Adipocyte (in vitro differentiated cells): ENCODE data around the gene RIPOR2.
A peak's percentile ranks its signal among the peaks of the same experiment; 100 is the strongest.

Source experiments
- DNase-seq: peaks from one replicate; pipeline ENCODE4 v3.0.0-alpha.2; 2015; ENCODE audit warnings: low read depth
- H3K27me3 ChIP-seq: replicated peaks from 2 replicates; pipeline ENCODE4 v1.7.0; 2013; ENCODE audit warnings: mild to moderate bottlenecking, low read length, moderate library complexity; ENCODE audit not compliant: control insufficient read depth, insufficient read depth
- H3K36me3 ChIP-seq: 2 replicates; pipeline ENCODE4 v1.7.0; 2013; ENCODE audit warnings: low read length, mild to moderate bottlenecking, moderate library complexity; ENCODE audit not compliant: control insufficient read depth, insufficient read depth, severe bottlenecking
- H3K4me1 ChIP-seq: 2 replicates; pipeline ENCODE4 v1.7.0; 2013; ENCODE audit warnings: mild to moderate bottlenecking, low read length, moderate library complexity; ENCODE audit not compliant: control insufficient read depth, insufficient read depth
- H3K4me3 ChIP-seq: 2 replicates; pipeline ENCODE4 v1.7.0; 2013; ENCODE audit warnings: mild to moderate bottlenecking, low read length, moderate library complexity
- H3K9ac ChIP-seq: 2 replicates; pipeline ENCODE4 v1.7.0; 2013; ENCODE audit warnings: mild to moderate bottlenecking, low read length, moderate library complexity
- H3K9me3 ChIP-seq: 2 replicates; pipeline ENCODE4 v1.7.0; 2013; ENCODE audit warnings: mild to moderate bottlenecking, low read length, moderate library complexity; ENCODE audit not compliant: control insufficient read depth

RIPOR2 gene

DNA sequence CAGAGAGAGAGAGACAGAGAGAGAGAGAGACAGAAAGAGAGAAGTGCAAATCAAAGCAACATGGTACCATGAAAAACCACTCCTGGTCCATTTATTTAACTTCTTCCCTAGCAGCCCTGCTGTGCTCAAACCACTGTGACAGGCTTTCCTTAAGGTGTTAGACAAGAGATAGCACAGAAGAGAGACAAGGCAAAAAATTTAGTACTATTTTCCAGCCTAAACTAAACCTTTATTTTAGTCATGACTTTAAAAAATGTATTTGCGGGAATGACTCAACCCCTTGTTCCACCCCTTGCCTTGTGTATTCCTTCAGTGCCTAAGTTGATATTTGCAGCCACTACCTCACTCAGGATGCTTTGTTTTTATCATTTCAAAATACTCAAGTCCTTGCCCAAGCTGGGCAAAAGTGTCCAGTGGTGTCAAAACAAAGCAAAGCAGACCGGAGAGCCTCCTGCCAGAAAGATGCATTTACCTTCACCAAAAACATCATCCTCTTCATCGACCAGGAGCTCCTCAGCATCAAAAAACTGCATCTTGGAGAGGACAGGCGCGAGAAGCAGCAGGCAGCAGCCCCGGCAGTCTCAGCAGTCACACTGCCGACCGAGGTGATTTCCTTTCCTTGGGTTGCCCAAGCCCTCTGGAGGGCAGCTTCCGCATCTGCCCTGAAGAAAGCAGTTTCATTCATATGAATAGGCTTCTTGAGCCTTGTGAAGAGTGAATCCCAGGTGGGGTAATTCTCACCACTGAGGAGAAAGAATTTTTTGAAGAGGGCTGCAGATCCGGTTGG is at the start of gene RIPOR2:
RIPOR2 (minus strand) TSS at position 595 of the 787 bp plus-strand sequence; CDS start at position 533, 62 bp downstream.
- Histone ChIP-seq H3K4me1 (peaks cover 30% of the 10 kb centered on the region), H3K36me3 (no peaks in the 10 kb centered on the region), H3K9me3 (no peaks in the 10 kb centered on the region), H3K9ac (no peak within 1 kb of the TSS), H3K27me3 (no peaks in the 10 kb centered on the region), H3K4me3 (no peak within 1 kb of the TSS)
- DNase-seq = no peak

- H3K4me1 ChIP-seq = peaks cover 27% of the 10 kb centered on the region
- no peaks in the 10 kb centered on the region for H3K27me3 ChIP-seq
- H3K9ac ChIP-seq = no peak overlapping the region
- no peaks in the 10 kb centered on the region for H3K36me3 ChIP-seq
- peaks cover 10% of the 10 kb centered on the region for H3K9me3 ChIP-seq
- no peak overlapping the region for H3K4me3 ChIP-seq
- DNase-seq = no peak
These were observed 49.6 kb upstream of the RIPOR2 start for GRCh38 chr6:24985323-24985722.

GRCh38 chr6:24982231-24982630 is 46.5 kb upstream of the RIPOR2 start:
- Histone ChIP-seq H3K4me3 (peak overlapping the region; percentile 11), H3K4me1 (peaks cover 42% of the 10 kb centered on the region), H3K9ac (peak overlapping the region; percentile 46), H3K27me3 (no peaks in the 10 kb centered on the region), H3K9me3 (peaks cover 3% of the 10 kb centered on the region), H3K36me3 (no peaks in the 10 kb centered on the region)
- peak; percentile 39 for DNase-seq

GRCh38 chr6:24981386-24981760 is 45.6 kb upstream of the RIPOR2 start:
- DNase-seq = peak; percentile 23
- peak overlapping the region; percentile 46 for H3K9ac ChIP-seq
- no peaks in the 10 kb centered on the region for H3K27me3 ChIP-seq
- no peaks in the 10 kb centered on the region for H3K36me3 ChIP-seq
- no peaks in the 10 kb centered on the region for H3K9me3 ChIP-seq
- H3K4me1 ChIP-seq = peaks cover 42% of the 10 kb centered on the region
- H3K4me3 ChIP-seq = no peak overlapping the region

- Histone ChIP-seq H3K36me3 (no peaks in the 10 kb centered on the region), H3K4me1 (peaks cover 42% of the 10 kb centered on the region), H3K27me3 (no peaks in the 10 kb centered on the region), H3K9ac (peak overlapping the region; percentile 46), H3K4me3 (no peak overlapping the region), H3K9me3 (no peaks in the 10 kb centered on the region)
- peak; percentile 15 for DNase-seq
These were observed 45.0 kb upstream of the RIPOR2 start for GRCh38 chr6:24980507-24981385.

DNA sequence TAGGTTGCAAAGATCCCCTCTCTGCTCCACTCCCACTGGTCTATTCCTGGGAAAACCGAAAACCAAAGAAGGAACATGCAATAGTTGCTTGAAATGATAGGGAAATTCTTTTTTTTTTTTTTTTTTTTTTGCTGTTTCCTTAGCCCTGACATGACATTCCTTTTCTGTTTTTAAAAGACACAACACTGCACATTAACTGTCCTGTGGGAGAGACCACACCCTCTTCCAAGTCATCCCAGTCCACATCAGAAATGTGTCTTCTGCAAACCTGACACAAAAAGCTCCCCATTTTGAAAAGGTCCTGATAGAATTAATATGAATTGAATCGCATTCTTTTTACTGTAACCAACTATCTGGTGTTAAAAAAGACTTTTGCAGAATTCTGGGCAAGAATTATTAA is 43.4 kb upstream of the RIPOR2 start:
- no peaks in the 10 kb centered on the region for H3K9me3 ChIP-seq
- peak; percentile 2 for DNase-seq
- H3K36me3 ChIP-seq = no peaks in the 10 kb centered on the region
- no peaks in the 10 kb centered on the region for H3K27me3 ChIP-seq
- H3K4me3 ChIP-seq = no peak overlapping the region
- peaks cover 42% of the 10 kb centered on the region for H3K4me1 ChIP-seq
- no peak overlapping the region for H3K9ac ChIP-seq

DNA sequence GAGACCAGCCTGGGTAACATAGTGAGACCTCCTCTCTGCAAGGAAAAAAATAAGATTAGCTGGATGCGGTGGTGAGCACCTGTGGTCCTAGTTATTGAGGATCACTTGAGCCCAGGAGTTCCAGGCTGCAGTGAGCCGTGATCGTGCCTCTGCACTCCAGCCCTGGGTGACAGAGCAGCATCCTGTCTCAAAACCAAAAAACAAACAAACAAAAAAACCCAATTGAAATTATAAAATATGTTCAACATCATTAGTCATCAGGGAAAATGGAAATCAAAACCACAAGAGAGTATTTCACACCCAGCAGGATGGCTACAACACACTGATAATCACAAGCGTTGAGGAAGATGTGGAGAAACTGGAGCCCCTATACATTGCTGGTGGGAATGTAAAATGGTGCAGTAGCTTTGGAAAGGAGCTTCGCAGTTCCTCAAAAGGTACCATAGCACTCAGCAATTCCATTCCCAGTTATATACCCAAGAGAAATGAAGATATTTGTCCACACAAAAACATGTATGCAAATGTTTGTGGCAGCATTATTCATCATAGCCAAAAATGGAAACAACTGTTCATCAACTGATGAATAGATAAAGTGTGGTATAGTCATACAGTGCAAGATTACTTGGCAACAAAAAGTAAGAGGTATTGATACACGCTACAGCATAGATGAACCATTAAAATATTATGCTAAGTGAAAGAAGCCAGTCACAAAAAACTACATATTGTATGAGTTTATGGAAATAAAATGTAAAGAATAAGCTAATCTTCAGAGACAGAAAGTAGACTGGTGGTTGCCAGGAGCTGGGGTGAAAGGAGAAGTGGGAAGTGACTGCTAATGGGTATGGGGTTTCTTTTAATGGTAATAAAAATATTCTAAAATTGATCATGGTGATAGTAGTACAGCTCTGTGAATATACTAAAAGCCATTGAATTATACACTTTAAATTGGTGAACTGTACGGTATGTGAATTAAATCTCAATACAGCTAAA is 38.7 kb upstream of the RIPOR2 start:
- H3K4me1 ChIP-seq = peaks cover 9% of the 10 kb centered on the region
- no peaks in the 10 kb centered on the region for H3K27me3 ChIP-seq
- H3K9me3 ChIP-seq = no peaks in the 10 kb centered on the region
- H3K9ac ChIP-seq = no peak overlapping the region
- no peak overlapping the region for H3K4me3 ChIP-seq
- DNase-seq = no peak
- no peaks in the 10 kb centered on the region for H3K36me3 ChIP-seq

DNA sequence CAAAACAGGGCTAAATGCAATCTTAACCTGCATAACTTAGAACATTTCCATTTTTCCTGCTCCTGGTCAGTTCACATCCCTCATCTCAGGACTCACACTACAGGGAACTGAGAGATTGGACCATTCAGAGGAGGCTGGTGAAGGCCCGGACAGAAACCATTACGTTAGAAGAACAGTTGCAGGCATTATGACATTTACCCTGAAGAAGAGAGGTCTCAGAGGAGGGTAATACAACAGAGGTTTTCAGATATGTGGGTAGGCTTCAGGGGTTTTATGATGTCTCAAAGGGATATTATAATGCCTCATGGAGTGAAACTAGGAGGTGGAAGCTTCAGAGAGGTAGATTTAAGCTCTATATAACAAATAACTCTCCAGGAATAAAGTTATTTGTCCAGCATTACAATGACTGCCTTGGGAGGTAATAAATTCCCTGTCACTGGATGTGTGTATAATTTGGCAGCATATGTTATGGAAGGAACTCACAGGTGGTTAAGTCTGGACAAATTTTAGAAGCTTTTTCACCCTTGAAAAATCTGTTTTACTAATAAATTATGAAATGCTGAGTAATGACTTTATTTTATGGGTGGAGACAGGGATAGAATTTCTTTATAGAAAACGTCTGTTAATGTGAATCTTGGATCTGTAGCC is 36.7 kb upstream of the RIPOR2 start:
- no peak overlapping the region for H3K4me3 ChIP-seq
- no peaks in the 10 kb centered on the region for H3K36me3 ChIP-seq
- H3K9me3 ChIP-seq = no peaks in the 10 kb centered on the region
- DNase-seq = no peak
- H3K27me3 ChIP-seq = no peaks in the 10 kb centered on the region
- no peaks in the 10 kb centered on the region for H3K4me1 ChIP-seq
- no peak overlapping the region for H3K9ac ChIP-seq

- Histone ChIP-seq H3K9ac (no peak overlapping the region), H3K27me3 (no peaks in the 10 kb centered on the region), H3K36me3 (no peaks in the 10 kb centered on the region), H3K4me3 (no peak overlapping the region), H3K4me1 (no peaks in the 10 kb centered on the region), H3K9me3 (no peaks in the 10 kb centered on the region)
- no peak for DNase-seq
These were observed 35.3 kb upstream of the RIPOR2 start for GRCh38 chr6:24971067-24971466.

DNA sequence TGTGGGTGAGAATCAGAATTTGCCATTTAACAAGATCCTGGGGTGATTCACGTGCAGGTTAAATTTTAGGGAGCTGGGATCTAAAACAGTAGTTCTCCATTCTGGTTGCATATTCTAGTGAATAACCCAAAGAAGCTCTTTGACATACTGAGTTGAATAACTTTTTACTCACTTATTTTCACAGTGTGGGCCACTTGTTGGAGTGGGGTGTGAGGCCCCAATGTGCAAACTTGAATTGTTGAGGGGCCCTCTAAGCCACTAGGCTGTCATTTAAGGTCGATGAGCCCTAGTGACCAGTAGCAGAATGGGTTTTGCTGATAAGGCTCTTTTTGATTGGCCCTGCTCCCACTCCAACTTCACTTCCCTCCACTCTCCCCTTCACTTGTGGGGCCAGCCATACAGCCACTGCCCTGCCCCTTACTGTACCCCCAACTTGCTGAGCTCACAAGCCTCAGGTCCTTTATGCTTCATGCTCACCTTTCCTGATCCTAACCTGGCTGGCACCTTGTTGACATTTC is 33.6 kb upstream of the RIPOR2 start:
- no peak overlapping the region for H3K4me3 ChIP-seq
- no peak overlapping the region for H3K9ac ChIP-seq
- H3K9me3 ChIP-seq = no peaks in the 10 kb centered on the region
- H3K27me3 ChIP-seq = no peaks in the 10 kb centered on the region
- H3K4me1 ChIP-seq = no peaks in the 10 kb centered on the region
- no peaks in the 10 kb centered on the region for H3K36me3 ChIP-seq
- no peak for DNase-seq
